ENCODE results near the gene RGR.
A peak's percentile ranks its signal among the peaks of the same experiment; 100 is the strongest.
"Not testable (repeated sequence)": the region's sequence is repeated elsewhere in the genome, so short reads cannot be mapped to it uniquely, and the experiment has no call there.

The RGR gene

GRCh38 chr10:84257343-84258020, 12.6 kb downstream of the RGR start:
- no peak for DNase-seq (ENCODE audit: low read depth in 2 of 2)

- no peak for DNase-seq (ENCODE audit: low read depth in 2 of 2)
These were observed 13.3 kb downstream of the RGR start for GRCh38 chr10:84258034-84258695.

GRCh38 chr10:84261236-84261915, 16.5 kb downstream of the RGR start:
- DNase-seq (ENCODE audit: low read depth in 2 of 2), result no peak

- no peak for DNase-seq (ENCODE audit: low read depth in 2 of 2)
These were observed 17.5 kb downstream of the RGR start for GRCh38 chr10:84262190-84262956.

GRCh38 chr10:84263716-84264115, 18.9 kb downstream of the RGR start:
- DNase-seq (ENCODE audit: low read depth in 2 of 2), result no peak

- DNase-seq (ENCODE audit: low read depth in 2 of 2), result peak; percentile 55 to 71
These were observed 19.8 kb downstream of the RGR start for GRCh38 chr10:84264611-84265141.

GRCh38 chr10:84265418-84265817, 20.6 kb downstream of the RGR start:
- no peak for DNase-seq (ENCODE audit: low read depth in 2 of 2)

GRCh38 chr10:84267503-84268126, 22.8 kb downstream of the RGR start:
- peak; percentile 55 to 78 for DNase-seq (ENCODE audit: low read depth in 2 of 2)

- no peak for DNase-seq (ENCODE audit: low read depth in 2 of 2)
These were observed 24.3 kb downstream of the RGR start for GRCh38 chr10:84269162-84269561.

- no peak for DNase-seq (ENCODE audit: low read depth in 2 of 2)
These were observed 24.9 kb downstream of the RGR start for GRCh38 chr10:84269773-84270172.

GRCh38 chr10:84270708-84271107, 25.9 kb downstream of the RGR start:
- no peak for DNase-seq (ENCODE audit: low read depth in 2 of 2)

GRCh38 chr10:84279876-84280475, 35.1 kb downstream of the RGR start:
- DNase-seq (ENCODE audit: low read depth in 2 of 2), result not testable (repeated sequence)

- DNase-seq (ENCODE audit: low read depth in 2 of 2), result no peak
These were observed 41.8 kb downstream of the RGR start for GRCh38 chr10:84286695-84287094.

GRCh38 chr10:84288151-84288550, 43.3 kb downstream of the RGR start:
- DNase-seq (ENCODE audit: low read depth in 2 of 2), result no peak

- no peak for DNase-seq (ENCODE audit: low read depth in 2 of 2)
These were observed 44.8 kb downstream of the RGR start for GRCh38 chr10:84289521-84290200.

- no peak for DNase-seq (ENCODE audit: low read depth in 2 of 2)
These were observed 45.4 kb downstream of the RGR start for GRCh38 chr10:84290235-84290634.

GRCh38 chr10:84291384-84291783, 46.5 kb downstream of the RGR start:
- DNase-seq (ENCODE audit: low read depth in 2 of 2), result no peak

GRCh38 chr10:84292502-84292901, 47.6 kb downstream of the RGR start:
- DNase-seq (ENCODE audit: low read depth in 2 of 2), result no peak

- DNase-seq (ENCODE audit: low read depth in 2 of 2), result no peak
These were observed 48.3 kb downstream of the RGR start for GRCh38 chr10:84293171-84293570.

- no peak for DNase-seq (ENCODE audit: low read depth in 2 of 2)
These were observed 48.7 kb downstream of the RGR start for GRCh38 chr10:84293574-84294016.
